CD4-positive, alpha-beta T cell treated with Interferon gamma for 1 hour (primary cell): ENCODE measurements around the gene MAN2B2.

Source experiments
- DNase-seq: peaks from one replicate; pipeline ENCODE4 v3.0.0-alpha.2; 2020

The MAN2B2 gene

DNA sequence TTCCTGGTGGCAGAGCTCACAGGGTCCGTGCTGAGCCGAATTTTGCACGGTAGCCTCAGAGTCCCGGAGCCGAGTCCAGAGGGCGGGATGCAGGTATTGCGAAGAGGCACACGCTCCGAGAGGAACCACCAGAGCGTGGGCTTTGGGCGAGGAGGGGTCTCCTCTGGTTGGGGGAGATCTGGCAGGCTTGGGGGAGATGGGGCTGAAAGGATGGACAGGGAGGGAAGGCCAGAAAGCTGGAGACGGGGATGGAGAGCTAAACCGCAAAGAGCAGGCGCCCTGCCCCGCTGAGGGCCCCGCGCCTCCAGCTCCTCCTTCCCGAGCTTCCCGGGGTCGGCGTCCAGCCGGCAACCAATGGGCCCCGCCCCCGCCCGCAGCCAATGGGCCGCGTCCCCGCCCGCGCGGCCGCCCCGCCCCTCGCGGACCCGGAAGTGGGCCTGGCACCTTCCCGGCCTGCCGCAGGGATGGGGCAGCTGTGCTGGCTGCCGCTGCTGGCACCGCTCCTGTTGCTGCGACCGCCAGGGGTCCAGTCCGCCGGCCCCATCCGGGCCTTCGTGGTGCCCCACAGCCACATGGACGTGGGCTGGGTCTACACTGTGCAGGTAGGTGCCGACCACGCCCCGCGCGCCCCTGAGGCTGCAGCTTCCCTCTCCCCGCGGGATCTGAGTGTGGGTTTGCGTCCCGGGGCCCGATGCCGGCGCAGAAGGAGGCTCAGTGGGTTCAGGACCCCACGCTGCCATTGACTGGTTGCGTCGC lies at the start of gene MAN2B2:
Gene MAN2B2 (plus strand): TSS at position 443 of the 756 bp plus-strand sequence. CDS start 22 bp downstream, at position 465.
- DNase-seq, result peak; percentile 75

DNA sequence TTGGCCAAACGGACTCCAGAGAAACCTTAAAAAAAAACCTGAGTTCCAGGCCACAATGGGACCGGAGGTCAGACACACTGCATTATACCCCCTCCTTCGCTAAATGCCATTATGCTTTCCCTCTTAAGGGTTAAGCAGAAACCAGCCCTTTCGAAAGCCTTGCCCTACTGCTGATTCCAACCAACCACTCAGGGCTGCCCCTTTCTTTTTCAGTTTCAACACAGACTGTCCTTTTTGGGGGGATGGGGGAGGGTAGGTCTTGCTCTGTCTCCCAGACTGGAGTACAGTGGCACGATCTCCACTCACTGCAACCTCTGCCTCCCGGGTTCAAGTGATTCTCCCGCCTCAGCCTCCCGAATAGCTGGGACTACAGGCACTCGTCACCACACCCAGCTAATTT lies 49.5 kb upstream of the MAN2B2 start:
- no peak for DNase-seq

DNA sequence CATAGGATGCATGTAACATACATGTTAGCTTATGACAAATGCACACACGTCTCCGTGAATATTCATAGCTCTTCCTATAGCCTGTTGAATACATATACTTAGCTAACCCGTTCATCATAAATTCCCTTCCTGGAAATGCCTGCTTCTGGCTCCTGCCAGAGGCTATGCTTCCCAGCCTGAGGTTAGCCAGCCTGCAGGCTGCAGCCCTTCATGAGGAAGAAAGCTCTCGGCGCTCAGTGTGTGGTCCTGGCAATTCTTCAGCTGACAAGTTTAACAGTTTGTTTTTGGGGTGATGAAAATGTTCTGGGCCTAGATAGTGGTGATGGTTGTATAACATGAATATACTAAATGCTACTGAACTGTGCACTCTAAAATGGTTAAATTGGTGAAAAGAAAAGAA lies 48.8 kb upstream of the MAN2B2 start:
- DNase-seq, result no peak

DNA sequence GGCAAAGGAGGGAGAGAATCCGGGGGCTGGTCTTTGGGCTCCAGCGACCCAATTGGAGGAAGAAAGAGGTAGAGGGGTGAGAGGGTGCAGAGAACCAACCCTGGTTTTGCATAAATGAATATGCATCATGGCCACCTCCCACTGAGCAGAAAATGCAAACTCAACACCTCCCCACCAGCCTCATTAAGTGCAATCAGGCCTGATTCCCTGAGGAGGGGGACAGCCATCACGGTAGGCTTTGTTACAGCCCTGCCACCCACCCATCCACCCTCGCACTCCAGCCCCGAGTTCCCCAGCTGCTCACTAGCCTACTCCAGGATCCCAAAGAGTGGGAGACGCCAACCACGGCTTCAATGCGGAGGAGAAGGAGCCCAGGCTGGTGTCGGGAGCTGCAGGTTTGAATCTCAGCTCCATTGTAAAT lies 48.3 kb upstream of the MAN2B2 start:
- DNase-seq, result no peak

DNA sequence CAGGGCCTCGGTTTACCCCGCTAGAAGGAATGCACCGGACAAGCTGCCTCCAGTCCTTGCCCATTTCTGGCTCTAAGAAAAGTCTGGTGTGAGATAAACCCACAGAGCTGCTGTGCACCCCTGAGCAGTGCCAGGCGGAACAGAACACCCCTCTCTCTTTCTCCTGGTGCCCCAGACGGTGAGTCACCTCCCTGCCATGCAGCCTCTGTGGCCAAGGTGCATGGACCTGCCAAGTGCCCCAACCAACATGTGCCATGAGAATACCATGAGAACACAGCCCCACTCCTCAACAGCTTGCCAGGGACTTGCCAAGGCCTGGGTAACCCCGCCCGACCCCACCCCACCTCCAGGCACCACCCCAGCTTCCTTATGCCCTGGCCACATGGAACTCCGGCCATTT lies 47.7 kb upstream of the MAN2B2 start:
- no peak for DNase-seq

DNA sequence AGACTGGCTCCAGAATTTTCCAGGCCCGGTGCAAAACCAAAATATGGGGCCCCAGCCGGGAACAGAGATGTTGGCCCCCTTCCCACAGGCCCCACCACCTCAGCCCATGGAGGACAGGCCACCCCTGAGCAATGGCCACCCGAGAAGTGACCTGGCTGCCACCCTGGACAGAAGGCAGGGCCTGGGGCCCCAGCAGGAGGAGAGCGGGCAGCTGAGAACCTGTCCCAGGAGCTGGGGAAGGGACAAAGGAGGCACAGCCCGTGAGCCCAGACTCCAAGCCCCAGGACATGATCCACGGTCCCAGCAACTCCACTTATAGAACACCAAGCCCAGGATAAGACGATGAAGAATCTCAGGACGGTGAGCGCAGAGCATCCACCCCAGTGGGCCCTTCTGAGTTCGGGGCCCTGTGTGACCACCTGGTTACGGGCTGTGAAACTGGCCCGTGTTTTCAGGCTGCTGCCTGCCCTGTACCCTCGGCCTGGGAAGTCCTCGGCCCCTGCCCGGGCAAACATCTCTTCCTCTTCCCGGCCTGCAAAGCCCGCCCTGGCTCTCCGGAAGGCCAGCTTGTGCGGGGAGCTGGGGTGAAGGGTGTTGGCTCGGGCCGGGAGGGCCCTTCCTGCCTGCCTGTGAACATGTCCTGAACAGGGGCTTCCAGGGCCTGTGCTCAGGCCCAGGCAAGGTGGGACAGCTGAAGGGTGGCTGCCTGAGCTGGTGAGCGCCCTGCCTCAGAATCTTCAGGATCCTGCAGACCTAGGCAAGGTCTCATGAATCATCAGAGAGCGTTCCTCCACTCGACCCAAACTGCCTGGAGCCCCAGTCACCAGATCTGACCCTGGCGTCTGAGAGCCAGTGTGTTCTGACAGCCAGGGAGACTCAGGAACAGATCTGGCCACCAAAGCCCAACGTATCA lies 47.0 kb upstream of the MAN2B2 start:
- no peak for DNase-seq

DNA sequence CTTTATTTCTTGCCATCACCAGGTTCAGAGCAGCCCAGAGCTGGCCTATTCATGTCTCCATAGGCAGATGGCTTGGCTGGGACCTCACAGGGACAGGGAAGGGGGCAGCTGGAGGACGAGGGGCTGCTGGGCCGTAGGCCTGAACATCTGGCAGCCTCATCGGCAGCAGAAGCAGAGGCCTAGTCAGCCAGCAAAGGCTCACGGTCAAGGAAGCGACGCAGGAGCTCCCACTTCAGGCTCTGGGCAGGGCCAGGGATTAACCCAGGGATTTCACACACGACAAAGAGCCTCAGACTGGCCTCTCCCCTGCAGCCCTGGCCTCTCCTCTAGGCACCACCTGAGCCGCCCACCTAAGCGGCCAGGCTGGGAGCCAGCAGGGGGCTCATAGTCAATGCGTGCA lies 46.0 kb upstream of the MAN2B2 start:
- DNase-seq, result no peak

DNA sequence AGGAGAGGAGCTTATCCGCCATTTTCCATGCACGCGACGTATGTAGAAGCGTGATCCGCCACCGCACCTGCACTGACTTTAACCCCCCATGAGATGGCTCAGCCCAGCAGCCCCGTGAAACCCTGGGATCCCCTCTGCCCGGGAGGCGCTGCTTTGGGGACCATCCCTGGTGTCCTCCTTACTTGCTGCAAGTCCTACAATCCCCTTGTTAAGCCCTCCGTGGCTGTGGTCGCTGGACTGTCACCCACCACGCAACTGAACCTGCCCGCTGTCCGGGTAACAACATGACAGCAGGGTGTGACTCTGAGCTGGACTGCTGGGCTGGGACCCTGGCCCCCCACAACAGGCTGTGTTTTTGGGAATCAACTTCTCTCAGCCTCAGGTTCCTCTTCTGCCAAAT lies 44.7 kb upstream of the MAN2B2 start:
- no peak for DNase-seq

DNA sequence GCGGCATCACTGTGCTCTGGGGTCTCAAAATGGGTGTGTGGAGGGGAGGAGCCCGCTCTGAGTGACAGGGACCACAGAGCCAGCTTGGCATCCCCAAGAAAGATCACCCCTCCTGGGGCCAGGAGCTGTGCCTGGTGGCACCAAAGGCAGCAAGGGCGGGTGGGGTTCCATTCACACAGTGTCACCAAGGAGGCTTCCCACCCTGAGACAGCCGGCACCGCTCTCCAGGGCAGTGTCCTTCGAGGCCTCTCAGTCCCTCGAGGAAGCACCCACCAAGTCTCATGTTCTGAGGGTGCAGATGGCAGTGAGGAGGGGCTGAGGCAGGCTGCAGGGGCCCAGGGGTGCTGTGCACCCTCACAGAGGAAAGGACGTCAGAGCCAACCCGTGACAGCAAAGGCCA lies 44.0 kb upstream of the MAN2B2 start:
- no peak for DNase-seq

DNA sequence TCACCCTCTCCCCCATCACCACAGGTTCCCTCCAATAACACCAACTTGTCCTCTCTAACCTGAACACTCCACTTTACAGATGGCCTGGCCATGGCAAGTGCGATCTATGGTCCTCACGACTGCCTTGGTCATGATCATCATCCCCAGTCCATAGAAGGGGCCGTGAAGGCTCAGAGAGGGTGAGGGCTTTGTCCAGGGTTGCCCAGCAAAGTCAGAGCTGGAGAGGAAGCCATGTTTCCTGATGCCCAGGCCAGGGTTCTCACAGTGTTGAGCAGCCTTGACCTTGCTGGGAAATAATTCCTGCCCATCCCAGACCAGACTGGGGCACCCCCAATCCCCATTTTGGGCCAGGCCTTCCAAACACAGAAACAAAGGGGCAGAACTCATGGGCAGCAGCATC lies 42.9 kb upstream of the MAN2B2 start:
- DNase-seq, result no peak

DNA sequence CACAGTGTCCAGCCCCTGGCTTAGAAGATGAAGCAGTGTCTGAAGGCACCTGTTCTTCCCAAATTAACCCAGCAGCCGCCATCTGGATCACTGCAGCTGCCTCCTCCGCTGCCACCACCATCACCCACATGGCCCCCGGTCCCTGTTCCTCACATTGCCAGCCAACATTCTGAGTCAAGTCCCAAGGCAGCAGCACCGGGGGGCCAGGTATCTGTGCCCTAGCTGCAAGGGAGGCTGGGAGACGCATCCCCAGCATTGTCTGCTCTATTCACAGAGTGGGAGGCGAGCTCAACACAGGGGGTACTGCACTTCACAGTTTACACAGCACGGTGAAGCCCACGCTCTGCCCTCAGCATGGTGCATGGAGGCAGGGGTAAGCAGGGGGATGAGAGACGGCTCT lies 42.3 kb upstream of the MAN2B2 start:
- no peak for DNase-seq

DNA sequence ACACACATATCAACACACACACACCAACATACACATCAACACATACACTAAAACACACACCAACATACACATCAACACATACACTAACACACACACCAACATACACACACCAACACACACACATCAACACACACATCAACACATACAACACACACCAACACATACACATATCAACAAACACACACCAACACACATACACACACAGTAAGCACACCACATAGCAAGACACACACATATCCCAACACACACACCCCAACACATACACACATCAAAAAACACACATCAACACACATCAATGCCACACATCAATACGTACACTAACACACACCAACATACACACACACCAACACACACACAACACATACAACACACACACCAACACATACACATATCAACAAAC lies 40.9 kb upstream of the MAN2B2 start:
- DNase-seq, result no peak

DNA sequence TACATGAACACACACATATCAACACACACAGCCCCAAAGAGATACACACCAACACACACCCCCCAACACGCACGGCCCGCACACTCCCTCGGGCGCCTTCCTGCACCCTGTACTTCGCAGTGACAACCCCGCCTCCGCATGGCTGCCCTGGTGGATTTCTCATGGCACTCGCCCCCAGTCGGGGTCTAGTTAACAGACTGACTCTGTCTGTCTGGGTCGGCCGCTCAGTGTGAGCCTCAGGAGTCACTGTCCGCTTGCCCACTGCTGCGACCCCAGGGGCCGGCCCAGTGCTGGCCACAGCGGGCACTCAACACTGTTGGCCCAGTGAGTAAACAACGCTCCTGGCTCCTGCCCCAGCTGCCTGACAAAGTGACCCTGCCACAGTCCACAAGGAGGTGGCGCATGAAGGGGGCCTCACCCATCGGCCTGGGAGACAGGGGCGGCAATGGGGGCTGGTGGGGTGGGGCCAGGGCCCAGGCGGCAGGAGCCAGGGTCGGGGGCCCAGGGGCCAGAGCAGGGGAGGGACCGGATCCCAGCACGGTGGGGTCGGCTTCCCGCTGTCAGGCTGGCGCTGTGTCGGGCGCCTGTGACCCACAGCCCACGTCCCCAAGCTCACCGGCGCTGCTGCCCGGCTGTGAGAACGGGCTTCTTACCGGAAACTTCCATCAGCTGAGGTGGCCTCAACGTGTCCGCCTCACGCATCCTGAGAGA lies 40.2 kb upstream of the MAN2B2 start:
- DNase-seq, result no peak

DNA sequence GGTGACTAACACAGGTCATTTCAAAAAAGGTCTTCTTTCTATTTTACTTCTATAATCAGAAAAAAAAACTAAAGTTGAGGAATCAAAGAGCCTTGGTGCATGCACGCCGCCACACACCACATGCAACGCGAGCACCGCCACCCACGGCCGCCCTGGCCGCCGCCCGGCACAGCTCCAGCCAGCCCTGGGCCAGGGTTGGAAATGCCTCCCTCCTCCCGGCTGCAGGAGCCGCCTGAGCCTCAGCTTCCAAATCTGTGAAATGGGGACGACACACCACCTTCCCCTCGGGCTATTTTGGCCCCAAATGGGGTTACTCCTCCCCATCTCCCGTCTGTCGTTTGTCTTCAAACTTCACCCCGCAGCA lies 39.7 kb upstream of the MAN2B2 start:
- DNase-seq, result no peak

DNA sequence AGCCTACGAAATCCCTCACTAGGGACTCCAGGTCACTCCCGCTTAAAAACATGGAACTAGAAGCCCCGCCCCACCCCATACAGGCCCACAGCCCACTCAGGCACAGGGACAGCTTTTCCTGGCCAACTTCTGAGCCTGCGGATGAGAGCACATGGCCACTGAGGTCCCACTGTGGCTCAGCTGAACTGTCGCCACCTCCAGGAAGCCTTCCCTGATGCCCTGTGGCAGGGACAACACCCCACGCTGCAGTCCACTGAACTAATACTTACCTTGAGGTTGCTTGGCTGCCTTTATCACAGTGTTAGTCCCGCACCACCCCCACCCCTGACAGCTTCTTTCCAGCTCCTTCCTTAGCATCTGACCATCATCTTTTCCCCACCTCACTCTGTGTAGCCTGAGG lies 39.3 kb upstream of the MAN2B2 start:
- DNase-seq, result no peak

DNA sequence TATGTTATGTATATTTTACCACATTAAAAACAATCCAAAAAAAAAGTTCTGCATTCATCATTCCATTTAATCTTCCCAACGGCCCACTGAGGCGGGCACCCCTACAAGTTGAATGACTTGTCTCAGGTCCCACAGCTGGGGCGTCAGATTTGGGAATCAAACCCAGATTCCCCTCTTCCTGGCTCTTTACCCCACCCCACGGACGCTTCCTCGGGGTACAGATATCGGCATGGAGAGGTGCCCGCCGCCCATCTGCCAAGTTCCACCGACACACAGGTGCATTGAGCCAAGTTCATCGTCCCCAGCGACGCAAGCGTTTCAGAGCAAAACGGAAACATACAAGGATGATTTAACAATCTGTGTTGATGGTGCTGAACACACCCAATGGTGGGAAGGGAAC lies 36.9 kb upstream of the MAN2B2 start:
- no peak for DNase-seq

DNA sequence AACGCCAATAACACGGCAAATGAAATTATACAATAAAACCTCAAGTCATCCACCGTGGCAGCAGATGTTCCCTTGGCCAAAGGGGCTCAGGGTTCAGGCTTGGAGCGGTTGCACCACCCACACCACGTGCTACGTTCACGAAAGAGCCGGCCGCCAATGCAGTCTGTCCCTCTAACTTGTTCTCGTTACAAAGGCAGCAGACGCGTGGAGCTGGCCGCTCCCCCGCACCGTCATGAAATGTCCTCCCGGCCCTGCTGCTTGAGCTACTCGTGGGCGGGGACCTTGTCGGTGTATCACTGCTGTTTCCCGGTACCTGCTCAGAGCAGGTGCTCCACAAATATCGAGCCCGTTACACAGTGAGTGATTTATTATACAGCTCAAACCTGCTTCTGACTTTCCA lies 36.4 kb upstream of the MAN2B2 start:
- no peak for DNase-seq

DNA sequence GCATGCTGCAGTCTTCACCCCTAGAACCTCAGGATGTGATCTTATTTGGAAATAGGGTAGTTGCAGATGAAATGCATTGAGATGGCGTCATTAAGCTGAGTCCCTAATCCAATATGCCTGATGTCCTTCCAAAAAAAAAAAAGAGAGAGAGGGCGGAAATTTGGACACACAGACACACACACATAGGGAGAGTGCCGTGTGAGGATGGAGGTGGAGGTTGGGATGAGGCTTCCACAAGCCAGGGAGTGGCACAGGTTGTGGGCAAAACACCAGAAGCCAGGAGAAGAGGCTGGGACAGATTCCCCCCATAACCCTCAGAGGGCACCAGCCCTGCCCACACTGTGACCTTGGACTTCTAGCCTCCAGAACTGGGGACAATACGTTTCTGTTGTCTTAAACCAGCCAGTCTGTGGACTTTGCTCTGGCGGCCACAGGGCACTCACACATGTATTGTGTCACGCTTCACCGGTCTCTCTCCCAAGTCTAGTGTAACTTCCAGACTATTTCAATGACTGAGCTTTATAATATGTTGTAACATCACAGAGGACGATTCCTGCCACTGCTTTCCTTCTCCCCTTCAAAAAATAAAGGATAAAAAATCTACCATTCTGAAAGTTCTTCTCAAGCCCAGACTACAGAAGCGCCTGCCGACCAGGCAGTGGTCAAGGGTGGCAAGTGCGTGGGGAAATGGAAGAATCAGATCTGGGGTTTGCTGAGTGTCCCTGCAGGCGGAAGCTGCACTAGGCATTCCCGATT lies 35.8 kb upstream of the MAN2B2 start:
- no peak for DNase-seq

DNA sequence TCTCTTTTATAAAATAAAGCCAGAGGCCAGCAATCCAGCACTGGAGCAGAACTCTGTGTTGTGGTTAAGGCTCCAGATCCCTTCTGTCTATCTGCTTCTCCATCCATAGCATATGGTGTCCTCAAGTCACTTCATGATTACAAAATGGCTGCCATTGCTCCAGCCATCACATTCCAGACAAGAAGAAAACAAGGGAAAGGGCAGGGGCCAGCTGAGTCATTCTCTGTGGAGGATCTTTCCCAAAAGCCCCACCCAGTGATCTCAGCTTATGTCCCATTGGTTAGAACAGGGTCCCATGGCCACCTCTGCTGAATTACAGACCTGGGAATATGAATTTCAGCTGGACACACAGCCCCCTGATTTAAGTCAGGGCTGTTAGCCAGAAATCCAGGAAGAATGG lies 34.1 kb upstream of the MAN2B2 start:
- no peak for DNase-seq

DNA sequence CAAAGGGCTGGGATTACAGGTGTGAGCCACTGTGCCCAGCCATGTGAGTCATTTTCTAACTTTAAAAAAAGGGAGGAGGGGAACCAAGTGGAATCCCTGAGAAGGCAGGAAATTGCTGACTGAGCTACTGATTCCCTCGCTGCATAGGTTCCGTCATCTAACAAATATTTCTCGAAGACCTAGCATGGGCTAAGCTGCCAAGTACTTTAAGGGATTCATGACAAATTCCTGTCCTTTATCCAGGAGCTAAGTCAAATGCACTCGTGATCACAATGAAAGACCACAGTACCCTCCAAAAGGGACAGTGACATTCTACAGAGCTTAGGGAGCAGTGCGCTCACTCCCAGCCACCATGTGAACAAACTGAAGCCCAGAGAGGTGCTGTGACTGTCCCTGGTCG lies 33.2 kb upstream of the MAN2B2 start:
- no peak for DNase-seq

DNA sequence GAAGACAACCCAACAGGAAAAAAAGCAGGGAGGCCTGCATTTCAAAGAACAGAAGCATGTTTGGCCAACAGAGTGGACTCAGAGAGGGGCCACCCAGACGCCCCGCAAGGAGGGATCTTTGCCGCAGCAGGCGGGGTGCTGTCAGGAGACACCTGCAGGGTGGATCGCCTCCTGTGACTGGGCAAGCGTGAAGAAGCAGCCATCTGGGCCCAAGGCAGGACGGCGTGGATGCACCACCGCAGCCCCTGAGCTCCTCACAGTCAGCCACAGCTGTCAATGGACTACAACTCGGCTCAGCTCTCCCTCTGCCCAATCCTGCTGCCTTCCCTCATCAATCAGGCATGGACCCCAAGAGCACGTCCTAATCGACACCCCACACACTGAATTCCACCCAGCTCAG lies 32.0 kb upstream of the MAN2B2 start:
- no peak for DNase-seq

DNA sequence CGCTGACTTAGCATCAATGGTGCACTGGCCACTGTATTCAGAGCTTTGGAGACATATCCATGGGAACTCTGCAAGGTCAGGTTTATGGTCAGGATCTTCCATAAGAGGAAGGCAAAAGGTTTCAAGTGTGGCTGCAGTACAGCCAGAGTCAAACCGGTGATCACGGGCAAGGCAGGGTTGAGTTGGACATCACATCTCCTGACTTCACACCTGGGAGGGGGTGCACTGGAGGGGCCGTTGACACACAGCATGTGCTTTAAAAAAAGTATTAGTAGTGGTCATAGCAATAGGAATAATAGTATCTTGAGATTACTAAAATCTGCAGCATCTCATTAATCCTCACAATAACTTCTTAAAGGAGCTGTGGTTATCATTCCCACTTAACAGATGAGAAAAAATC lies 28.9 kb upstream of the MAN2B2 start:
- DNase-seq, result no peak
